Mesendoderm (in vitro differentiated cells): ENCODE data around the gene HLF.

ENCODE experiments used
- DNase-seq: peaks from one replicate; pipeline ENCODE4 v3.0.0; 2013
- H2AK5ac ChIP-seq: 2 replicates; pipeline ENCODE4 v1.6.1; 2013; ENCODE audit warnings: low read length, inconsistent platforms
- H2BK120ac ChIP-seq: 2 replicates; pipeline ENCODE4 v1.6.1; 2013; ENCODE audit warnings: low read depth, mild to moderate bottlenecking, low read length, moderate library complexity, mixed read lengths
- H2BK15ac ChIP-seq: replicated peaks from 2 replicates; pipeline ENCODE4 v1.6.1; 2013; ENCODE audit warnings: low read depth, mild to moderate bottlenecking, moderate library complexity
- H2BK5ac ChIP-seq: 2 replicates; pipeline ENCODE4 v1.6.1; 2013; ENCODE audit warnings: low read length, inconsistent platforms
- H3K18ac ChIP-seq: 2 replicates; pipeline ENCODE4 v1.6.1; 2013; ENCODE audit warnings: mild to moderate bottlenecking, low read length, mixed read lengths
- H3K23ac ChIP-seq: one replicate; pipeline ENCODE4 v1.6.1; 2013; ENCODE audit warnings: low read length
- H3K27ac ChIP-seq: 2 replicates; pipeline ENCODE4 v1.5.1; 2013; ENCODE audit warnings: low read depth, mild to moderate bottlenecking, inconsistent platforms, low read length, moderate library complexity
- H3K27me3 ChIP-seq: 2 replicates; pipeline ENCODE4 v1.6.1; 2013; ENCODE audit warnings: low read length, control low read depth, mild to moderate bottlenecking, inconsistent platforms; ENCODE audit not compliant: insufficient read depth, poor library complexity
- H3K36me3 ChIP-seq: 2 replicates; pipeline ENCODE4 v1.6.1; 2013; ENCODE audit warnings: low read length, inconsistent platforms; ENCODE audit not compliant: control insufficient read depth, insufficient read depth
- H3K4ac ChIP-seq: one replicate; pipeline ENCODE4 v1.6.1; 2013; ENCODE audit warnings: low read depth, mild to moderate bottlenecking, low read length, moderate library complexity
- H3K4me1 ChIP-seq: 2 replicates; pipeline ENCODE4 v1.6.1; 2013; ENCODE audit warnings: low read depth, low read length, inconsistent platforms; ENCODE audit not compliant: control insufficient read depth
- H3K4me2 ChIP-seq: 2 replicates; pipeline ENCODE4 v1.6.1; 2013; ENCODE audit warnings: low read length
- H3K4me3 ChIP-seq: 2 replicates; pipeline ENCODE4 v1.5.1; 2013; ENCODE audit warnings: mild to moderate bottlenecking, low read length
- H3K56ac ChIP-seq: one replicate; pipeline ENCODE4 v1.6.1; 2013; ENCODE audit warnings: low read length
- H3K79me1 ChIP-seq: 2 replicates; pipeline ENCODE4 v1.6.1; 2013; ENCODE audit warnings: low read length, inconsistent platforms
- H3K79me2 ChIP-seq: 2 replicates; pipeline ENCODE4 v1.6.1; 2013; ENCODE audit warnings: mild to moderate bottlenecking, low read length; ENCODE audit not compliant: control insufficient read depth, insufficient read depth
- H3K9ac ChIP-seq: 2 replicates; pipeline ENCODE4 v1.6.1; 2013; ENCODE audit warnings: low read length, inconsistent platforms
- H4K5ac ChIP-seq: one replicate; pipeline ENCODE4 v1.6.1; 2013; ENCODE audit warnings: low read length
- H4K8ac ChIP-seq: one replicate; pipeline ENCODE4 v1.6.1; 2013; ENCODE audit warnings: low read depth, mild to moderate bottlenecking, control low read depth, low read length, moderate library complexity
- WGBS: extraction: QIAGEN DNeasy Blood & Tissue Kit; methylation state at CpG from one replicate; pipeline ENCODE4 v1.1.7; 2013; ENCODE audit warnings: low lambda C conversion rate, missing lambda C conversion rate; ENCODE audit not compliant: insufficient coverage; ENCODE audit errors: extremely low coverage; 5-methylcytosine and 5-hydroxymethylcytosine counted together

The HLF gene

GRCh38 chr17:55321427-55322060, 56.8 kb downstream of the HLF start:
- Histone ChIP-seq H3K79me2 (no peaks in the 10 kb centered on the region), H2BK15ac (no peak overlapping the region), H3K18ac (no peak overlapping the region), H3K56ac (no peak overlapping the region), H3K9ac (no peak overlapping the region), H3K4me2 (no peak overlapping the region), H3K27ac (no peak overlapping the region), H4K5ac (no peak overlapping the region), H3K36me3 (no peaks in the 10 kb centered on the region), H3K23ac (no peak overlapping the region), H2BK5ac (no peak overlapping the region), H4K8ac (no peak overlapping the region), H2AK5ac (no peak overlapping the region), H3K27me3 (no peaks in the 10 kb centered on the region), H3K79me1 (no peaks in the 10 kb centered on the region), H3K4me1 (no peaks in the 10 kb centered on the region), H2BK120ac (no peak overlapping the region), H3K4me3 (no peak overlapping the region), H3K4ac (no peak overlapping the region)
- no CpG with 5 or more reads among the region's 6 CpGs for WGBS
- no peak for DNase-seq

DNA sequence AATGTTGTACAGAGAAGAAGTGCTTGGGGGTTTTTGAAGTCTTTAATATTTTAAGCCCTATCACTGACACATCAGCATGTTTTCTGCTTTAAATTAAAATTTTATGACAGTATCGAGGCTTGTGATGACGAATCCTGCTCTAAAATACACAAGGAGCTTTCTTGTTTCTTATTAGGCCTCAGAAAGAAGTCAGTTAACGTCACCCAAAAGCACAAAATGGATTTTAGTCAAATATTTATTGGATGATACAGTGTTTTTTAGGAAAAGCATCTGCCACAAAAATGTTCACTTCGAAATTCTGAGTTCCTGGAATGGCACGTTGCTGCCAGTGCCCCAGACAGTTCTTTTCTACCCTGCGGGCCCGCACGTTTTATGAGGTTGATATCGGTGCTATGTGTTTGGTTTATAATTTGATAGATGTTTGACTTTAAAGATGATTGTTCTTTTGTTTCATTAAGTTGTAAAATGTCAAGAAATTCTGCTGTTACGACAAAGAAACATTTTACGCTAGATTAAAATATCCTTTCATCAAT, 57.8 kb downstream of the HLF start:
- no peak overlapping the region for H4K8ac ChIP-seq
- no peak overlapping the region for H3K56ac ChIP-seq
- H3K4me1 ChIP-seq = no peaks in the 10 kb centered on the region
- no peaks in the 10 kb centered on the region for H3K36me3 ChIP-seq
- no peak overlapping the region for H3K4me3 ChIP-seq
- no peaks in the 10 kb centered on the region for H3K79me1 ChIP-seq
- no peak overlapping the region for H4K5ac ChIP-seq
- no peak for DNase-seq
- no peak overlapping the region for H3K27ac ChIP-seq
- no peak overlapping the region for H3K4me2 ChIP-seq
- H2BK15ac ChIP-seq = no peak overlapping the region
- no peak overlapping the region for H2AK5ac ChIP-seq
- H3K79me2 ChIP-seq = no peaks in the 10 kb centered on the region
- no peak overlapping the region for H2BK120ac ChIP-seq
- H3K9ac ChIP-seq = no peak overlapping the region
- no peak overlapping the region for H3K18ac ChIP-seq
- no peak overlapping the region for H3K4ac ChIP-seq
- H3K23ac ChIP-seq = no peak overlapping the region
- H3K27me3 ChIP-seq = no peaks in the 10 kb centered on the region
- 100% methylated on average over 1 of the region's 11 CpGs for WGBS
- no peak overlapping the region for H2BK5ac ChIP-seq

- Histone ChIP-seq H3K4me3 (no peak overlapping the region), H3K23ac (no peak overlapping the region), H3K56ac (no peak overlapping the region), H3K79me2 (no peaks in the 10 kb centered on the region), H2BK15ac (no peak overlapping the region), H3K36me3 (no peaks in the 10 kb centered on the region), H2AK5ac (no peak overlapping the region), H3K27ac (no peak overlapping the region), H4K5ac (no peak overlapping the region), H3K4me2 (no peak overlapping the region), H2BK5ac (no peak overlapping the region), H4K8ac (no peak overlapping the region), H2BK120ac (no peak overlapping the region), H3K9ac (no peak overlapping the region), H3K79me1 (no peaks in the 10 kb centered on the region), H3K18ac (no peak overlapping the region), H3K27me3 (no peaks in the 10 kb centered on the region), H3K4ac (no peak overlapping the region), H3K4me1 (no peaks in the 10 kb centered on the region)
- no peak for DNase-seq
- no CpG with 5 or more reads among the region's 7 CpGs for WGBS
Measured at GRCh38 chr17:55323518-55324295, 58.9 kb downstream of the HLF start.

GRCh38 chr17:55324296-55324978, 59.7 kb downstream of the HLF start:
- H2AK5ac ChIP-seq = no peak overlapping the region
- H3K36me3 ChIP-seq = no peaks in the 10 kb centered on the region
- H2BK5ac ChIP-seq = no peak overlapping the region
- no peak overlapping the region for H3K27ac ChIP-seq
- H3K79me2 ChIP-seq = no peaks in the 10 kb centered on the region
- H3K4me3 ChIP-seq = no peak overlapping the region
- no peak overlapping the region for H3K4me2 ChIP-seq
- no peak overlapping the region for H3K18ac ChIP-seq
- WGBS = no CpG with 5 or more reads among the region's 9 CpGs
- no peak overlapping the region for H3K23ac ChIP-seq
- H3K4ac ChIP-seq = no peak overlapping the region
- no peaks in the 10 kb centered on the region for H3K4me1 ChIP-seq
- no peak overlapping the region for H3K56ac ChIP-seq
- H3K79me1 ChIP-seq = no peaks in the 10 kb centered on the region
- no peak overlapping the region for H2BK15ac ChIP-seq
- no peak overlapping the region for H3K9ac ChIP-seq
- DNase-seq = peak; percentile 10
- H4K8ac ChIP-seq = no peak overlapping the region
- no peak overlapping the region for H4K5ac ChIP-seq
- no peaks in the 10 kb centered on the region for H3K27me3 ChIP-seq
- no peak overlapping the region for H2BK120ac ChIP-seq

- Histone ChIP-seq H3K9ac (no peak overlapping the region), H4K5ac (no peak overlapping the region), H2BK120ac (no peak overlapping the region), H3K4me2 (no peak overlapping the region), H3K4me3 (no peak overlapping the region), H3K79me1 (no peaks in the 10 kb centered on the region), H3K27me3 (no peaks in the 10 kb centered on the region), H3K27ac (no peak overlapping the region), H3K18ac (no peak overlapping the region), H3K4ac (no peak overlapping the region), H3K23ac (no peak overlapping the region), H2BK15ac (no peak overlapping the region), H4K8ac (no peak overlapping the region), H3K4me1 (no peaks in the 10 kb centered on the region), H3K79me2 (no peaks in the 10 kb centered on the region), H3K36me3 (no peaks in the 10 kb centered on the region), H2BK5ac (no peak overlapping the region), H2AK5ac (no peak overlapping the region), H3K56ac (no peak overlapping the region)
- no peak for DNase-seq
- WGBS = no CpG with 5 or more reads among the region's 2 CpGs
Measured at GRCh38 chr17:55325406-55325805, 60.6 kb downstream of the HLF start.
